Measurements from ENCODE around the gene GNAQ.
"Not testable (repeated sequence)": the region's sequence is repeated elsewhere in the genome, so short reads cannot be mapped to it uniquely, and the experiment has no call there.

The GNAQ gene

GRCh38 chr9:77865385-77866047, 166.1 kb downstream of the GNAQ start:
- no peak for DNase-seq

- DNase-seq: no peak
Observed at GRCh38 chr9:77864211-77864889, 167.3 kb downstream of the GNAQ start.

- not testable (repeated sequence) for DNase-seq
Observed at GRCh38 chr9:77863638-77864037, 168.0 kb downstream of the GNAQ start.

GRCh38 chr9:77860953-77861352, 170.7 kb downstream of the GNAQ start:
- not testable (repeated sequence) for DNase-seq

GRCh38 chr9:77857513-77858259, 173.9 kb downstream of the GNAQ start:
- DNase-seq: no peak

GRCh38 chr9:77856615-77857014, 175.0 kb downstream of the GNAQ start:
- no peak for DNase-seq

GRCh38 chr9:77854916-77855311, 176.7 kb downstream of the GNAQ start:
- DNase-seq: no peak

- DNase-seq: no peak
Observed at GRCh38 chr9:77854258-77854915, 177.2 kb downstream of the GNAQ start.

- no peak for DNase-seq
Observed at GRCh38 chr9:77853716-77854115, 177.9 kb downstream of the GNAQ start.

GRCh38 chr9:77851882-77852595, 179.6 kb downstream of the GNAQ start:
- no peak for DNase-seq

GRCh38 chr9:77848897-77849296, 182.7 kb downstream of the GNAQ start:
- DNase-seq: no peak

GRCh38 chr9:77848404-77848803, 183.2 kb downstream of the GNAQ start:
- DNase-seq: no peak

GRCh38 chr9:77847626-77848025, 184.0 kb downstream of the GNAQ start:
- DNase-seq: no peak

GRCh38 chr9:77847059-77847499, 184.5 kb downstream of the GNAQ start:
- DNase-seq: no peak

GRCh38 chr9:77844415-77844814, 187.2 kb downstream of the GNAQ start:
- no peak for DNase-seq

- DNase-seq: no peak
Observed at GRCh38 chr9:77843871-77844155, 187.8 kb downstream of the GNAQ start.

- DNase-seq: no peak
Observed at GRCh38 chr9:77843076-77843870, 188.3 kb downstream of the GNAQ start.

- no peak for DNase-seq
Observed at GRCh38 chr9:77841739-77842386, 189.7 kb downstream of the GNAQ start.

- DNase-seq: no peak
Observed at GRCh38 chr9:77839459-77840140, 192.0 kb downstream of the GNAQ start.

- no peak for DNase-seq
Observed at GRCh38 chr9:77838986-77839385, 192.6 kb downstream of the GNAQ start.

All from stimulated activated CD4-positive, alpha-beta T cell treated with anti-CD3 and anti-CD28 coated beads, Interleukin-4, amount 100 ng/mL, for 24 hours (primary cell).